Measurements from ENCODE around the gene STK32C.

Gene STK32C

DNA sequence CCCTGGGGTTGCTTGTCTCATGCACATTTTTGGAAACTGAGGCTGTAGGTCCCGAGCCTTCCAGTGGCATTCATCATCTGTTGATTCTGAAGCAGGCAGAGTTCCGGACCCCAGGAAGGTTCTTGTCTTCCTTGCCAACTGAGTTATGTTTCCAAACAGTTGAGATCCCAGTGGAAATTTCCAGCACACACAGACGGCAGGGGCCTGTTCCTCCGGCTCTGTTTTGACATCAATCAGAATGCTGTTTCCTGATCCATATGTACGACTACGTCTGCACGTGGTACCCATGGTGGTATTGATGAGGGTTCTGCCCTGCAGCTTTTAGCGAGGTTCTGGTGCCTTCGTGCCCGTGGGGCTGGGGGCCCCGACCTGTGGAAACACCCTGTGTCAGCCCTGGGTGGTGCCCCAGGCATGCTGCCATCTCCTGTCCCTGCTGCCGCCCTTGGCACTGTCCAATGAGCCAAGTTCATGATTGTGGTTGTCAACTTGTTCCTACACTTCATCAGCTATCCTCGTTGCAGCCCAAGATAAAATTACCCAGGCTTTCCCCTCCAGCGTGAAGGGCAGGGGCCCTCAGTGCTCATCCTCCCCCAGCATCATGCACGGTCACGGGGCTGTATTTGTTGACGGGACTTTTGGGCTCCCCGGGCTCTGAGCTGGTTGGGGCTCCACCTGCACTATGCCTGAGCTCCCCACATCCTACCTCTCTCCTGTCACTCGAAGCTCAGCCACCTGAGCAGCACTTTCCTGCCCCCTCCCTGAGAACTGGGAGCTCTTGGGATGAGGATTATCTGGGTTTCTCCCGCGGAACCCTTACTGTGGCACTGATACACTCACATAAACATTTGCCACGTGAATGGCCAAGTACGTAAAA lies 128.8 kb downstream of the STK32C start:
- DNase-seq: no peak

- DNase-seq: no peak
Measured at GRCh38 chr10:132178046-132178445, 129.7 kb downstream of the STK32C start.

GRCh38 chr10:132176623-132177500 lies 130.9 kb downstream of the STK32C start:
- no peak for DNase-seq

GRCh38 chr10:132175907-132176581 lies 131.7 kb downstream of the STK32C start:
- no peak for DNase-seq

- DNase-seq: no peak
Measured at GRCh38 chr10:132175408-132175807, 132.3 kb downstream of the STK32C start.

DNA sequence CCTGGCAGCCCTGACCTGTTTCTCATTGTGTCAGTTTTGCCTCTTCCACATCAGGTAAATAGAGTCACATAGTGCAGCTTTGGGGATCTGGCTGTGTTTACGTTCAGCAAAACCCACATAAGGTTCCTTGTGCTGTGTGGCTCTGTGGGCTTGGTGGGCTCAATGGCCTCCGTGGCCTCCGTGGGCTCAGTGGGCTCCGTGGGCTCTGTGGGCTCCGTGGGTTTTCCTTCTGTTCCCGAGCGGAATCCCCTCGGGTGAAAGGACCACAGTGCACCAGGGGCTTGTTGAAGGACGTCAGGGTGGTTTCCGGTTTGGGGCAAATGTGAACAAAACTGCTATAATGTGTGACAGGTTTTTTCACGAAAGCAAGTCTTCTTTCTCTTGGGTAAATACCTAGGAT lies 133.5 kb downstream of the STK32C start:
- DNase-seq: no peak

DNA sequence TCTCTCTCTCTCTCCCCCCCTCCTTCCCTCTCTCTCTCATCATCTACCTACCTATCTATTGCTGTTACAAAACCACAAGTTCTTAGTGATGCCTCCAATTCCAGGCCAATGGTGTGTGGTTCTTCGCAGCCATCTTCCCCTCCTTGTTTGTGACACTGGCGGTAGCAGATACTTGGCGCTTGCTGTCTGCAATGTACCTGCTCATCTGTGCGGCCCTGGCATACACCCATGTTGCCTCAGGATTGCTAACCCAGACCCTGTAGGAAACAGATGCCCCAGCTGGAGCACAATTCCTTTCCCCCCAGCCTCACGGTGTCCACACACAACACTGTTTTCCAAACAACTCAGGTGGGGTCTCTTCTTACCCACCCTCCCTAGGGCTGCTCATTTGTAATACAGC lies 134.6 kb downstream of the STK32C start:
- no peak for DNase-seq

DNA sequence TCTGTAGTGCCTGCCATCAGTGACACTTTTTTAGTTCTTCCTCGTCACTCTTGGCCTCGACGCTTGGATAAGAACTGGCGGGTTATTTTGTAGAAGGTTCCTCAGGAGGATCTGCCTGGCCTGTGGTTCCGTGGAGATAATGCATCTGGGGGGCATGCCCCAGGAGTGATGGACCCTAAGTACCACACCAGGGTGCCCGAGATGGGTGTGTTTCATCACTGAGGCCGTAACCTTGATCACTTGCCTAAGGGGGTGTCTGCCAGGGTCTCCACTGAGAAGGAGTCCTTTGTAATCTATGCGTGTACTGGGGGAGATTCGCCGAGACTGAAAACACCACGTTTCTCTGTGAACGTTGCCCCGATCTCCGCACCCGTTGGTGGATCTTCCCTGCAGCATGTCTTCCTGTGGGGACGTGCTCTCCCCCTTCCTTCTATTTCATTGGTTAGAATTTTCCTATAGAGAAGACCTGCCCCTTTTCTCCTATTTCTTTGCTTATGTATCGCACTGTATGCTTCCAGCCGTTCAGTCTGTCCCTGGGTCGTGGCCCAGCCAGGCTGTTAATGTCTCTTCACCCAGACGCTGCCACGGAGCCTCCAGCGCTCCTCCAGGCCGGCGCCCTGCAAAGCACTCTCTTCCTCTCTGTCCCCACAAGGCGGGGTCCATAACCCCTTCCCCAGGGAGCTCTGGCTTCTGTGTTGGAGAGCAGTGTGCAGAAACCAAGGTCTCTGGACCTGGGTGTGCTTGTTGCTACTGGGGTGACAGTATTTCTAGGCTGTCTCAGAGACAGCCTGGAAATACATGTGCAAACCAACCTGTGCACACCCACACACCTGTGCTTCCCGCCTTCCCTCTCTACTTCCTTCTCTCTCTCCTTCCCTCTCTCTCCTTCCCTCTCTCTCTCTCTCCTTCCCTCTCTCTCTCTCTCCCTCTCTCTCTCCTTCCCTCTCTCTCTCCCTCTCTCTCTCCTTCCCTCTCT lies 135.4 kb downstream of the STK32C start:
- no peak for DNase-seq

DNA sequence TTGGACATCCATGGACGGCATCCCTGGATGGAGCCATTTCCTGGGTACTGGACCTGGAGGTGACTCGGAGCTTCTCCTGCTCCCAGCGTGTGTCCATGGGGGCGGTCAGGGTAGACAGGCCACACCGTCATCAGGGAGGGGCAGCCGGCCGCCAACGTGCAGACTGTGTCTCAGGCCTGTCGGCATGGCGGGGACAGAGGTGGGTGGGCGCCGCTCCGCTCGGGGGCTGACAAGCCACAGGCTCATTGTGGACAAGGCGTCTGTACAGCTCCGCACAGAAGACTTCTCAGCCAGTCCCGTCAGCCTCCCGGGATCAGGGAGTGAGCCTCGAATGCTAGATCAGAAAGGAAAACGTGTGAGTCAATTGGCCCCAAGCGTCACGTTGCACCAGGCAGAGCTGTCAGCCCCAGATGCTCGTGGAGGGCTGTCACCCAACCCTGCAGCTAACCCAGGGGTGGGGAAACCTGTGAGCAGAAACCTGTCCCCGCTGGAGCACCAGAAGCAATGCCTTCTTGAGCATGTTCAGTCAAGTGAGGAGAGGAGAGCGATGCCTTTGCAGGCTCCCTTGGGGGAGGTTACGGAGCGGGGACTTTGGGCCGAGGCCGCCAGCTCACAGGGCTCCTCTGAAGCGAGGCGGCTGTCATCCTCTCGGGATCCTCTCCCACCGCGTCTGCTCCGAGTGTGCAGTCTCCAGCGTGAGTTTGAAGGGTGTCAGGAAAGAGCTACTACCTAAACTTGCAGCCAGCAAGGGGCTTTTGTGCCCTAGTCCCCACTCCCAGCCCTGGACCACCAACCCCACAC lies 137.0 kb downstream of the STK32C start:
- DNase-seq: no peak

DNA sequence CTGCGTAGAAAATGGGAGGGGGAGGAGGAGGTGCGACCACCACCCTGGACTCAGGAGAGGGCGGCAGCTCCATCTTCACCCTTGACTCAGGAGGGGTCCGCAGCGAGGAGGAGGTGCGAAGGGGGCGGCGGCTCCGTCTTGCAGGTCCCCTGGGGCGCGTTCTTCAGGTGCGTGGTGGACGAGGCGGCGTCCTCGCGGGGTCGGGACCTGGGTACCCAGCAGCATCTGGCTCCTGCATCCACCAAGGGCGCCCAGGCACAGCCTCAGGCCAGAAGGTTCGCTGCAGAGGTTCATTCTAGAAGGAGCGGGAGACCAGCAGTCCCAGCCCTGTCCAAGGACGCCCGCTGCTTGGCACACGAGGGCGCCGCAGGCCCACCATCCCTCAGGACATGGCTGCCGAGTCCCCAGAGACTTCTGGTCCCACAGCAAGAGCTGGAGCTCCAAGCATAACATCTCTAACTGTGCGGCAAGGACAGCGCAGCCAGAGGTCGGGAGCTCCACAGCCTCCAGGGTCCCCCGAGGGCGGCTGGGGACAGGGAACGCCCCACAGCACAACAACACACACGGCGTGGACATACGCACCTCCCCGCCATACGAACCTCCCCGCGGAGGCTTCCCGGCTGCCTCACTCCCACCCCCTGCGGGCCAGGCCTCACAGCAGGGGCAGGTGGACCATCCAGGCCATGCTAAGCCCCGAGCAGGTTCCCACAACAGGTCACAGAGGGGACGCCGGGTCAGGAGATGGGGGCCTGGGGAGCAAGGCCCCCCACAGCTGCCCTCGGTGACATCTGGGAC lies 137.8 kb downstream of the STK32C start:
- DNase-seq: no peak

GRCh38 chr10:132169031-132169765 lies 138.6 kb downstream of the STK32C start:
- DNase-seq: no peak

DNA sequence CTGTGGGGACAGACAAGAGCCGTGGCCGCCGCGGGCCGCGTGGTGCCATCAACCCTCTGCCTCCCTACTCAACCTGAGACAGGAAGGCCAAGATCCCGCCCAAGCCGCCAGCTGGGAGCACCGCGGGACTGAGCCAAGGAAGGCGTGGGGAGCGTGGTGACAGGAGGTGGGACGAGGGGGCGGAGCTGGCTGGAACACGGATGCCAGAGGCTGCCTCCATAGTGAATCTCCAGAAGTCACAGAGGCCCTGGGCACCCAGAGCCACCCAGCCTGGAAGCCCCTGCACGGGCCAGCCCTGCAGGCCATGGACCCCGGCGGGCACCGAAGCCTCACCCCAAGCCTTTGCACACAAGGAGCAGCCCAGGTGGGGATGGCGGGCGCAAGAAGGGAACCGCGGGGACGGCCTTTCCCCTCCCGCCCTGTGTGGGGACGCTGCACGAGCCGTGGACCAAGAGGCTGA lies 139.1 kb downstream of the STK32C start:
- no peak for DNase-seq

- no peak for DNase-seq
Measured at GRCh38 chr10:132167976-132168375, 139.8 kb downstream of the STK32C start.

- DNase-seq: no peak
Measured at GRCh38 chr10:132167041-132167674, 140.6 kb downstream of the STK32C start.

- no peak for DNase-seq
Measured at GRCh38 chr10:132166216-132166950, 141.4 kb downstream of the STK32C start.

DNA sequence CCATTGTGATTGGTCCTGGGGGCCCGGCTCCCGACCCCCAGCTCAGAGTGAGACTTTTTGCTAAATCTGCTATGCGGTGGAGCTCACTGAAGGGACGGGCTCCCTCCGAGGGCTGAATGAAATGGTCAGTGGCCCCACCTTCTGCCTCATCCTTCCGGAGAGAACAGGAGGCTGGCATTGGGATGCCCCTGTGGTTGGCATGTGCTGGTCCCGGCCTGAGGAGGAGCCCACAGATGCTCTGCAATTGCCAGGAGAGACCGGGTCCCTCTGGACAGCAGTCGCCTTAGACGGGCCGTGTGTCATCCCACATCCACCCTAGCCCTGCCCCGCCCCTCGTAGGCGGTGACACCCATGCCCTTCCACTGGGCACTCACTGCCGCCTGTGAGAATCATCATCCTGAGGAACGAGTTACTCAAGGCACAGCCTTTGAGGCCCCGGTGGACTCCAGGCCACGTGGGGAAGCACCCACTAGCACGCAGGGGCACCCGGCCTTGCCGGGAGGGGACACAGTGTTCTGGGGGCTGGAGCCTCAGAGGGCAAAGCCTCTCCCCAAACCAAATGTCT lies 142.3 kb downstream of the STK32C start:
- no peak for DNase-seq

DNA sequence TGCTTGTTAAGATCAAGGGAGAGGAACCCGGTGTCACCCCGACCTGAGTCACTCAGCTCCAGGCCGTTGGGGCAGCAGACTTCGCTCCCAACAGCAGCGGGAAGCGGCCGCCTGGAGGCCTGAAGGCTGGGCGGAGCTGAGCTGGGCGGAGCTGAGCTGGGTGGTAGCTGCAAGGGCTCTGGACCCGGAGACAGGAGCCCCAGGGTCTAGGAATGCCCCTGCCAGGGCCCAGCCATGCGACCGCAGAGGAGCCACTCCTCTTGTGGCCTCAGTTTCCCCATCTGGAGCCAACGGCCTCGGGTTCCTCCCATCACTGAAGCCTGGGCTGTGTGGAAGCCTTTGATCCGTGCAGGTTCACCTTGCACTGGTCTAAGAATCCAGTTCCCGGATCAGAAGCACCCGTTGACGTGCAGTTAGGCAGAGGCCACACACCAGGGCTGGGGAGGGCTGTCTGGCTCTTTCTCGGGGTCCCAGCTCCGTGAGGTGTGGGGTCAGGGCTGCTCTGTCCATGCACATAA lies 142.9 kb downstream of the STK32C start:
- DNase-seq: no peak

Measured in stimulated activated CD4-positive, alpha-beta T cell treated with anti-CD3 and anti-CD28 coated beads, Interleukin-2, amount 100 ng/mL, for 48 hours (primary cell).